GM18951 (cell line): Measurements from ENCODE around the gene MDK.
"Not testable (repeated sequence)": the region's sequence is repeated elsewhere in the genome, so short reads cannot be mapped to it uniquely, and the experiment has no call there.

ENCODE experiments used
- POLR2A ChIP-seq: IDR thresholded peaks from 4 replicates; pipeline ENCODE4 v1.6.1; 2011; ENCODE audit warnings: mild to moderate bottlenecking; ENCODE audit not compliant: insufficient read length, insufficient read depth; ENCODE audit errors: extremely low read depth
- in situ Hi-C: fragments of 300-500 bp; cut with MboI; formaldehyde crosslinking; loops from one replicate; pipeline ENCODE4 v1.12.0; 2022; ENCODE audit warnings: low sequenced_read_pairs, mixed read lengths, inconsistent platforms; ENCODE audit not compliant: unreplicated experiment

Gene MDK

DNA sequence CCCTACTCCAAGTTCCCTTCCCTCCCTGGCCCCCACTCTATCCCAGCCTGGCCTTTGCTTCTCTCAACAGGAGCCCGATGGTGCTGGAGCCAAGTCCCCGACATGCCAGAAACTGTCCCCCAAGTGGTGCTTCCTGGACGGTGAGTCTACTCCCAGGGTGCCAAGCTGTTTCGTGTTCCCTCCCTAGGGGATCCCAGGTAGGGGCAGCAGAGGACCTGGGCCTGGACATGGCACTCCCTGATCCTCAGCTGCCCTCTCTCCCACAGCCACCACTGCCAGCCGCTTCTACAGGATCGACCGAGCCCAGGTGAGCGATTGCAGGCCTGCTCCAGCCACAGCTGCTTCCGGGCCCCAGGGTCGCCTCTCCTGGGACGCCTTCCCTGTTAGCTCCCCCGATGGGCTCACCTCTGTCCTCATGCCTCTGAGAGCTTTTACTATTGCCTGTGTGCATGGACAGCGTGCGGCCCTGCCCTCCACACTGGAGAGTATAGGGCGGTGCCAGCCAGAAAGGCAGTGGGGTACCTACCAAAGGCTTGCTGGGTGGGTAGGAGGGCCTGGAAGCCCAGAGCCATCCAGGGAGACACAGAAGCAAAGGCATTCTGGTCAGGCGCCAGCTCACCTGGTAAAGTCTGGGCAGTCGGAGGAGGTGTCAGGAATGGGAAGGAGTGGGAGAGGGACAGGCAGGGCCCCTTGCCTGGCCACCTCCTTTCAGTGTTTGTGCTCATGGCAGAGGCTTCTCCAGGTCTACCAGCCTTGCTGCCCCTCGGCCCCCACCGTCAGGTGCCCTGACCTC, 5.0 kb upstream of the MDK start:
- TF ChIP-seq POLR2A = no peak
- in situ Hi-C loops = no loop called here

DNA sequence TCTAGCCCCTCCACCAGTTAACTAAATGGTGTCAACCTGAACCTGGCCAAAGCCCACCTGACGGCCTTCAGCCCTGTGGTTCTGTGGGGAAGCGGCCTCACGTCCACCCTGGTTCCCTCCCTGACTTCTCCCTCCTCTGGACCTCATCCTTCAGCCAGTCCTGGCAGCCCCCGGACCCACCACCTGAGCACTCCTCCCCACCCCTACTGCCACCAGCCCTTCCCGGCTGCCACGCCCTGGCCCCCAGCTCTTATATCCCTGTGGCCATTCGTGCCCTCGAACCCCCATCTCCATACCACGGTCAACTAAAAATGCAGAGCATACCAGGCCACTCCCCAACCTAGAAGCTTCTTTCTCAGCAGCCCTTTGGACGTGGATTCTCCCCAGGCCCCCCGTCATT, 4.2 kb upstream of the MDK start:
- in situ Hi-C loops = no loop called here
- no peak for TF ChIP-seq POLR2A

DNA sequence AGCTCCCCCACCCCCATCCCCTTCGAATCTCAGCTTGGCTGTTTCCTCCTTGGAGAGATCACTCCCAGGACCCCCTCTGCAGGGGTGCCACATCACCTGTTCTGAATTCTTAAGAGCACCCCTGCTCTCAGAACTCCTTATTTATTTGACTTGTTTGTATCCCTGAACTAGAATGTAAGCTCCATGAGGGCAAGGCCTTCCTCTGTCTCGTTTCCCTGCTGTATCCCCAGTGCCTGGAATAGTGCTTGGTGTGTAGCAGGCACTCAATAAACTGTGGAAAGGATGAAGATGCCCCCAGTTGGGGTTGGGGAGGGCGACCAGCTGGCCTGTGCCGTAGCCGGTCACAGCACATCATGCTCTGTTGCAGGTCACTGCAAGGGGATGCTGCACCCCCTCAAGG, 3.6 kb upstream of the MDK start:
- TF ChIP-seq POLR2A = no peak
- in situ Hi-C loops = no loop called here

DNA sequence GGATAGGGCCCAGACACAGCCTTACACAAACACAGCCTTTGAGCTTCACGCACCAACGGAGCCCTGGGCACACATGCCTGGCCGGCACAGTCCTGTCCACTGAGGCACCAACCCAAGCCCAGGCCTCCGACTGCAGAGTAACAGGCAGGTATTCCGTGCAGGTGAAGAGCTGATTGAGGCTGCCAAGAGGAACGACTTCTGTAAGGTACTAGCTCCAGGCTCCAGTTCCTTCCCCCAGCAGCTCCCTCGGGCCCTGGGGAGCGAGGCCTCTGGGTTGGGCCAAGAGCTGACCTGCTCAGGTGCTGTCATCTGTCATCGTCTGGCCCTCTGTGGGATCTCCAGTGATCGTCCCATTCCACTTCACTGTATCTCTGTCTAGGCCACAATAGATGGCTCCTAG, 3.2 kb upstream of the MDK start:
- in situ Hi-C loops = no loop called here
- no peak for TF ChIP-seq POLR2A

DNA sequence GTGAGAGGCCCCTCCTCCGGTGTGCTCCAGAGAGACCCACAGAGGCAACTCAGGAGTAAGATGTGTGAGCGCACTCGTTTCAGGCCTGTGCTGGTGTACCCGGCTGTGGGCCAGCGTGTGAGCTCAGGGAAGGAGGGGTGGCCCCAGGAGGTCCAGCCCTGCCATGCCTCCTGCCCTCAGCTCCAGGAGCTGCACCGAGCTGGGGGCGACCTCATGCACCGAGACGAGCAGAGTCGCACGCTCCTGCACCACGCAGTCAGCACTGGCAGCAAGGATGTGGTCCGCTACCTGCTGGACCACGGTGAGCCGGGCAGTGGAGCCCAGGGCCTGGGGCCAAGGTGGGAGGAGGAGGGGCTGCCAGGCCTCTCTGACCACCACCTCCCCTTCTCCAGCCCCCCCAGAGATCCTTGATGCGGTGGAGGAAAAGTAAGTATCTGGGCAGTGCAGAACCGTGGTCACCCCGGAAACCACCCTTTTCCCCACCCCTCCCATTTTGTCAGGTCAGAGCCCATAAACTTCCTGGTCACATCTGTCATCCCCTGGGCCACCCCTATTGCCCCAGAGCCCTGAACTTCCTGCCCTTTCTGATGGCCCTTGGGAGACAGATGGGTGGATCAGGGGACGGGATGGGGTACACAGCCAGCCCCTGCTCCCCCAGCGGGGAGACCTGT, 2.5 kb upstream of the MDK start:
- in situ Hi-C loops = no loop called here
- TF ChIP-seq POLR2A = no peak

DNA sequence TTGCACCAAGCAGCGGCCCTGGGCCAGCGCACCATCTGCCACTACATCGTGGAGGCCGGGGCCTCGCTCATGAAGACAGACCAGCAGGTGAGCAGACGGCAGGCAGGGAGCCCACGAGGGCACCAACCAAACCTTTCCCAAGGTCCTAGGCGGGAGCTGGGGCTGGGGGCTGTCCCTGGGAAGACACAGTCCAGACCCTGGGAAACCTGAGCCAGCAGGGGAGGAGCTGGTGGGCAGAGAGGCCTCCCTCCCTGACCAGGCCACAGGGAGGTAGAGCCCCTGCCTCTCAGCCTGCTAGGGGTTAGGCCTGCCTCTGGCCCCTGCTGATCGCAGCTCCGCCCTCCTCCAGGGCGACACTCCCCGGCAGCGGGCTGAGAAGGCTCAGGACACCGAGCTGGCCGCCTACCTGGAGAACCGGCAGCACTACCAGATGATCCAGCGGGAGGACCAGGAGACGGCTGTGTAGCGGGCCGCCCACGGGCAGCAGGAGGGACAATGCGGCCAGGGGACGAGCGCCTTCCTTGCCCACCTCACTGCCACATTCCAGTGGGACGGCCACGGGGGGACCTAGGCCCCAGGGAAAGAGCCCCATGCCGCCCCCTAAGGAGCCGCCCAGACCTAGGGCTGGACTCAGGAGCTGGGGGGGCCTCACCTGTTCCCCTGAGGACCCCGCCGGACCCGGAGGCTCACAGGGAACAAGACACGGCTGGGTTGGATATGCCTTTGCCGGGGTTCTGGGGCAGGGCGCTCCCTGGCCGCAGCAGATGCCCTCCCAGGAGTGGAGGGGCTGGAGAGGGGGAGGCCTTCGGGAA, 1.8 kb upstream of the MDK start:
- in situ Hi-C loops = not testable (repeated sequence)

DNA sequence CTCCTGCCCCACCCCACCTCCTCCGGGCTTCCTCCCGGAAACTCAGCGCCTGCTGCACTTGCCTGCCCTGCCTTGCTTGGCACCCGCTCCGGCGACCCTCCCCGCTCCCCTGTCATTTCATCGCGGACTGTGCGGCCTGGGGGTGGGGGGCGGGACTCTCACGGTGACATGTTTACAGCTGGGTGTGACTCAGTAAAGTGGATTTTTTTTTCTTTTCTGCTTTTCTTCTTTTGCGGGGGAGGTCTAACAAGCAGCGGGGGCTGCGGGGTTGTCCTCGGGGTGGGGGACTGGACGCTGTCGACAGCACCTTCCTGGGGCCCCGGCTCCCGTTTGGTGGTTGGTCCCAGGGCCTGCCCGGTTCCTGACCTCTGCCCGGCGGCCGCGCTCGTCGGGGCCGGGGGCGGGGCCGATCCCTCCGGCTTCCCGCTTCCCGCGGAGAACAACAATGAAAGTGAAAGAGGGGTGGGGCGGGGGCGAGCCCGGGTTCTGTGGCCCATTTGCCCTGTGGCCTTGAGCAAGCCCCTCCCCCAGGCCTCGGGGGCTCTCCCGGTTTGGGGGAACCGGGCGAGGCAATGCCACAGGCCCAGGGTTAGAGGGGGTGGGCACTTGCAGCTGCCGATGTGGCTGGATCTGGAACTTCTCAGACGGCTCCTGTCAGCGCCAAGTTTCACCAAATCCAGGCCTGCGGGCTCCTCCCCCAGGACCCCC, 975 bp upstream of the MDK start:
- in situ Hi-C loops = no loop called here
- no peak for TF ChIP-seq POLR2A

DNA sequence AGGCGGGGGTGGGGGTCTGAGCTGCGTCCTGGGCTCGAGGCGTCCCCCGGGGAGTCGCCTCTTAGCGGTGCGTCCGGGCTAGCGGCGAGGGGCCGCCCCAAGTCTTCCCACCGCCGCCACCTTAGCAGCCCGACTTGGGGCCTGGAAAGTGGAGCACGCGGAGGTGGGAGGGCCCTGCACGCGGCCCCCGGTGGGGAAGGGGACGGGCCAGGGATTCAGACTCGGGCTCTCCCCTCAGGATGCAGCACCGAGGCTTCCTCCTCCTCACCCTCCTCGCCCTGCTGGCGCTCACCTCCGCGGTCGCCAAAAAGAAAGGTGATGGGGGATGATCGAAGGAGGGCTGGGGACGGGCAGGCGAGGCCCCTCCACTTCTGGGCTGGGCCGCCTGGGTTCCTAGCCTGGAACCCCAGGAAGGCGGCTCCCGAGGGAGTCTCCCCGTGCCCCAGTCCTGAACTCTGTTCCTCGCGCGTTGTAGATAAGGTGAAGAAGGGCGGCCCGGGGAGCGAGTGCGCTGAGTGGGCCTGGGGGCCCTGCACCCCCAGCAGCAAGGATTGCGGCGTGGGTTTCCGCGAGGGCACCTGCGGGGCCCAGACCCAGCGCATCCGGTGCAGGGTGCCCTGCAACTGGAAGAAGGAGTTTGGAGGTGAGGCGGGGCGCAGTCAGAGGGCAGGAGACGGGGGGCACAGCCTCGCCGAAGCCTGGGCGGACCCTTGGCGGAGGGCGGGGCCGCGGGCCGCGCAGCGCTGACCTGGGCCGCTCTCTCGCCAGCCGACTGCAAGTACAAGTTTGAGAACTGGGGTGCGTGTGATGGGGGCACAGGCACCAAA, 563 bp downstream of the MDK start:
- TF ChIP-seq POLR2A = no peak
- in situ Hi-C loops = no loop called here

DNA sequence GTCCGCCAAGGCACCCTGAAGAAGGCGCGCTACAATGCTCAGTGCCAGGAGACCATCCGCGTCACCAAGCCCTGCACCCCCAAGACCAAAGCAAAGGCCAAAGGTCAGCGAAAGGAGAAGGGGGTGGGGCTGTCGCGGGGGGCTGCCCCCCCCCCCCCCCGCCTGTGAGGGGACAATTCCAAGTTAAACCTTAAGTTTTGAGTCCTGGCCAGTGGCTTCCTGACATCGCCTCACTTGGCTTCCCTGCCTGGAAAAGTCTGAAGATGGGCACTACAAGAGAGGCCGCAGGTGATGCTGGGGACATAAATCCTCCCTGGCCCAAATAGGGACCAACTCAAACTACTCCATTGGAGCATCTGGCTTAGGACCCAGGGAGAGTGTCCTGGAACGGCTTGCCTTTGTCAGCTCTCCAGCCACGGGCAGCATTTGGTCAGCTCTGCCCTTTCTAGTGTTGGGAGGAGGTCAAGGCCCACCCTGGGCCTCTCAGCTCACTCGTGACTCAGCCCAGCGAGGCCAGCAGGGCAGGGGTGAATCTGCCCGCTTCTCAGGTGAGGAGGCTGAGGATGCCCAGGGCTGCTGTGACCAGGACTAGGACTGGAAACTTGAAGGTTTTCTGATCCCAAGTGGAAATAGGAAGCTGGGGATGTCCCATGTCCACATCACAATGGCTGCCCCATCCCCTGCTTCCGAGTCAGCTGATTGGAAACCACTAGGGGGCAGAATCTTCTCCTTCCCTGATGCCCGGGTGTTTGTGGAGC, 1.4 kb downstream of the MDK start:
- in situ Hi-C loops = no loop called here

DNA sequence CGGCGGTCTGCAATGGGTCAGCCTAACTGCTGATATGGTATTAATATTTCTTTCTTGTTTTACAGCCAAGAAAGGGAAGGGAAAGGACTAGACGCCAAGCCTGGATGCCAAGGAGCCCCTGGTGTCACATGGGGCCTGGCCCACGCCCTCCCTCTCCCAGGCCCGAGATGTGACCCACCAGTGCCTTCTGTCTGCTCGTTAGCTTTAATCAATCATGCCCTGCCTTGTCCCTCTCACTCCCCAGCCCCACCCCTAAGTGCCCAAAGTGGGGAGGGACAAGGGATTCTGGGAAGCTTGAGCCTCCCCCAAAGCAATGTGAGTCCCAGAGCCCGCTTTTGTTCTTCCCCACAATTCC, 1.9 kb downstream of the MDK start:
- in situ Hi-C loops = no loop called here
- TF ChIP-seq POLR2A = no peak

More for the DNA sequence above, 1.4 kb downstream of the MDK start:
- no peak for TF ChIP-seq POLR2A

DNA sequence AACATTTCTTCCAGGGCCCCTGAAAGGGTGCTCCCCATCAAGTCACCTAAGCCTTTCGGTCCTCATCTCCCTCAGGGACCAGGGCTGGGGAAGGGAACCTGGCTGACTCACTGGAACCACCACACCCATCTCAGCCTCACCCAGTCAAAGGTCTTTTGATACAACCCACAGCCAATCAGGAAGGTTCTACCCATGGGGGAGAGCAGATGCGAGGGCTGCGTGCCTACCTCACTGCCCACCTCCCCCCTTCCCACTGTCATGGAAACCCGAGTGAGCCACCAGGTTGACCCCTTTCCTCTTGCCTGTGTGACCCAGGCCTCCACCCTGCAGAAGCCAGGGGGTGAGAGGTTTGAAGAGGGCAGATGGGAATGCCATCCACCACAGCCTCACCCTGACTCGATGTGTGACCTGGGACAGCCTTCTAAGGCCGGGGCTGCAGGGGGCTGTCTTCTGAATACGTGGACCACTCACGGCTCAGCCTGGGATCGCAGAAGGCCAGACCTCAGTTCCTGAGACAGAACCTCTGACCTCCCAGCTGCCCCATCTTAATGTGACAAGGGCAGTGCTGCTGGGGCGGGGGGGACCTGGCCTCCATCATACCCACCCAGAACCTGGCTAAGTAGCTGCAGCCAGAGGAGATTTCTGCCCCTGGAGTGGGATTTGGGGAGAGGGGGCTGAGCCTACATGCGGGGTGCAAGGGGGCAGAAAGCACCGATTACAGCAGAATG, 2.7 kb downstream of the MDK start:
- in situ Hi-C loops = no loop called here

More for the DNA sequence above, 2.7 kb downstream of the MDK start:
- TF ChIP-seq POLR2A = no peak
